ENCODE results near the gene METTL26.

- no peak for TF ChIP-seq CEBPB (IDR thresholded peaks at IDR 0.05; ENCODE audit: low read depth, low read length)
- TF ChIP-seq POLR2A (IDR thresholded peaks at IDR 0.05; ENCODE audit: low read depth, low read length) = no peak
- TF ChIP-seq, protein P1, sequence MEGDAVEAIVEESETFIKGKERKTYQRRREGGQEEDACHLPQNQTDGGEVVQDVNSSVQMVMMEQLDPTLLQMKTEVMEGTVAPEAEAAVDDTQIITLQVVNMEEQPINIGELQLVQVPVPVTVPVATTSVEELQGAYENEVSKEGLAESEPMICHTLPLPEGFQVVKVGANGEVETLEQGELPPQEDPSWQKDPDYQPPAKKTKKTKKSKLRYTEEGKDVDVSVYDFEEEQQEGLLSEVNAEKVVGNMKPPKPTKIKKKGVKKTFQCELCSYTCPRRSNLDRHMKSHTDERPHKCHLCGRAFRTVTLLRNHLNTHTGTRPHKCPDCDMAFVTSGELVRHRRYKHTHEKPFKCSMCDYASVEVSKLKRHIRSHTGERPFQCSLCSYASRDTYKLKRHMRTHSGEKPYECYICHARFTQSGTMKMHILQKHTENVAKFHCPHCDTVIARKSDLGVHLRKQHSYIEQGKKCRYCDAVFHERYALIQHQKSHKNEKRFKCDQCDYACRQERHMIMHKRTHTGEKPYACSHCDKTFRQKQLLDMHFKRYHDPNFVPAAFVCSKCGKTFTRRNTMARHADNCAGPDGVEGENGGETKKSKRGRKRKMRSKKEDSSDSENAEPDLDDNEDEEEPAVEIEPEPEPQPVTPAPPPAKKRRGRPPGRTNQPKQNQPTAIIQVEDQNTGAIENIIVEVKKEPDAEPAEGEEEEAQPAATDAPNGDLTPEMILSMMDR (conservative IDR thresholded peaks at IDR 0.05; ENCODE audit: low read depth, low read length) = no peak
- no peak for TF ChIP-seq BHLHE40 (IDR thresholded peaks at IDR 0.05; ENCODE audit: low read depth, low read length)
- TF ChIP-seq RCOR1 (IDR thresholded peaks at IDR 0.05; ENCODE audit: insufficient replicate concordance, low read length) = no peak
- TF ChIP-seq MXI1 (IDR thresholded peaks at IDR 0.05; ENCODE audit: borderline replicate concordance, low read depth, low read length) = no peak
- no peak for TF ChIP-seq ELK1 (IDR thresholded peaks at IDR 0.05; ENCODE audit: borderline replicate concordance, low read depth, low read length)
- no peak for TF ChIP-seq SMC3 (IDR thresholded peaks at IDR 0.05; ENCODE audit: low read depth, low read length)
- TF ChIP-seq NFE2L2 (IDR thresholded peaks at IDR 0.05; ENCODE audit: low read depth, low read length) = no peak
- TF ChIP-seq CHD1 (IDR thresholded peaks at IDR 0.05; ENCODE audit: low read depth, low read length) = no peak
Observed at GRCh38 chr16:616733-617586, 19.1 kb downstream of the METTL26 start.

Measured in IMR-90 (cell line).